ENCODE results near the gene DENND10. TPM values are rescaled to one million over a fixed set of nuclear protein-coding genes. Genes with fewer than 3 reads are reported as not detected.
"Not testable (repeated sequence)": the region's sequence is repeated elsewhere in the genome, so short reads cannot be mapped to it uniquely, and the experiment has no call there.

The DENND10 gene
- polyA plus RNA-seq, 4 donors: 54.0 to 61.7 (median 56.5) TPM

- no peak for DNase-seq (ENCODE audit: low read depth in 4 of 4, low spot score in 3 of 4)
Observed at GRCh38 chr10:119129721-119130120, 25.8 kb downstream of the DENND10 start.

GRCh38 chr10:119131512-119132240 is 27.8 kb downstream of the DENND10 start:
- no peak for DNase-seq (ENCODE audit: low read depth in 4 of 4, low spot score in 3 of 4)

DNA sequence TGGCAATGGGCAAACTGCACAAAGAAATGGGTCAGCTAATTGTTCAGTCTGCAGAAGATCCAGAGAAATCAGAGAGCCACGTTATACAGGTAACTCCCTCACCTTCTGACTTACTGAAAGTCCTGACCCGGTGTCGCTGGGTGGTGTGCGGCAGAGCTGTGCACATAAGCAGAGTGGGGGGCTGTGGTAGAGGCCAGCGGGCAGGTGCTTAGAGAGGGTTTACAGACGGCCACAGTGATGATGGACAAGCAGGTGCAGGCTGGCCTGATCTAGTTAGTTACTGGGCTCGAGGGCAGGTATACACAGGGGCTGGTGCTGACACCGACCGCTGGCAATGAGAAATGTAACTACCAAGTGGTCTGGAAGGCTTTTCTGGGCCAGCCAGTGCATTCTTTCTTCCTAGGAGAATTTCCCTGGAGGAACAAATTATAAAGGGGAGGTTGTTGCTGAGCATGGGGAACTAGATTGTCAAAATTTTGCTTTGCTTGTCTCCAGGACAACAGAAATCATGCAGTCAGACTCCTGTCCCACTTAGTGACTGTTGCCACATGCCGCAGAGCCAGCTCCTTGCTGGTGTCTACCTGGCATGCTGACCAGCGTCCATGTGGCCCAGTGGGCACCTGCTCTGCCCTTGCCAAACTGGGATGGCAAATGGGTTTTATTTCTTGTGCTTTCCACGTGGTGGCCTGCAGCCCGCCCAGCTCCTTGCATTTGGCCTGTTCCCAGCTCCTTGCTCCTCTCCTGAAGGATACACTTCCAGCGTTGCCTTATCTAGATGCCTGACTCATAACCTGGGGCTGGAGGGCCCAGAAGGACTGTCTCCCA is 28.8 kb downstream of the DENND10 start:
- no peak for DNase-seq (ENCODE audit: low read depth in 4 of 4, low spot score in 3 of 4)

- no peak for DNase-seq (ENCODE audit: low read depth in 4 of 4, low spot score in 3 of 4)
Observed at GRCh38 chr10:119133949-119134348, 30.0 kb downstream of the DENND10 start.

DNA sequence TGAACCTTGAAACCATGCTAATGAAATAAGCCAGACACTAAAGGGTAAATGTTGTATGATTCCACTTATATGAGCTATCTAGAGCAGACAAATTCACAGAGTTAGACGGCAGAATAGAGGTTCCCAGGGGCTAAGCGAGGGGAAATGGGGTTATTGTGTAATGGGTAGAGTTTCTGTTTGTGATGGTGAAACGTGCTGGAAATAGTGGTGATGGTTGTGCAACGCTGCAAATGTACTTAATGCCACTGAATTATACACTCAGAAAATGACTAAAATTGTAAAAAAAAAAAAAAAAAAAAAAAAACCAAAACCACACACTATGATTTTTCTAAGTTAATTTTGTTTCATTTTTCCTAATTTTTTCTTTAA is 31.6 kb downstream of the DENND10 start:
- DNase-seq (ENCODE audit: low read depth in 4 of 4, low spot score in 3 of 4): no peak

GRCh38 chr10:119136084-119136483 is 32.2 kb downstream of the DENND10 start:
- no peak for DNase-seq (ENCODE audit: low read depth in 4 of 4, low spot score in 3 of 4)

DNA sequence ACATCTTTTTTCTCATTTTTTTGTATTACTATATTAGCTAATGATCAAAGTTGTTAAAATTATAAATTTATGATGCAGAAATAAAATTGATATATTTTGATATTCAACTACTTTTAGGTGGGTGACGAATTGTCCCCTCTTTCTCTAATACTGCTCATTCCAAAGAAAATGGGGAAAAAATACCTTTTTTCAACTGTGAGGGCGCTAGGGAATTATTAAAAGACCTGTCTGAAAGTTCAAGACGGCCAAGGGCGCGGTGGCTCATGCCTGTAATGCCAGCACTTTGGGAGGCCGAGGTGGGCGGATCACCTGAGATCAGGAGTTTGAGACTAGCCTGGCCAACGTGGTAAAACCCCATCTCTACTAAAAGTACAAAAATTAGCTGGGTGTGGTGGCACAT is 34.0 kb downstream of the DENND10 start:
- DNase-seq (ENCODE audit: low read depth in 4 of 4, low spot score in 3 of 4): not testable (repeated sequence)

DNA sequence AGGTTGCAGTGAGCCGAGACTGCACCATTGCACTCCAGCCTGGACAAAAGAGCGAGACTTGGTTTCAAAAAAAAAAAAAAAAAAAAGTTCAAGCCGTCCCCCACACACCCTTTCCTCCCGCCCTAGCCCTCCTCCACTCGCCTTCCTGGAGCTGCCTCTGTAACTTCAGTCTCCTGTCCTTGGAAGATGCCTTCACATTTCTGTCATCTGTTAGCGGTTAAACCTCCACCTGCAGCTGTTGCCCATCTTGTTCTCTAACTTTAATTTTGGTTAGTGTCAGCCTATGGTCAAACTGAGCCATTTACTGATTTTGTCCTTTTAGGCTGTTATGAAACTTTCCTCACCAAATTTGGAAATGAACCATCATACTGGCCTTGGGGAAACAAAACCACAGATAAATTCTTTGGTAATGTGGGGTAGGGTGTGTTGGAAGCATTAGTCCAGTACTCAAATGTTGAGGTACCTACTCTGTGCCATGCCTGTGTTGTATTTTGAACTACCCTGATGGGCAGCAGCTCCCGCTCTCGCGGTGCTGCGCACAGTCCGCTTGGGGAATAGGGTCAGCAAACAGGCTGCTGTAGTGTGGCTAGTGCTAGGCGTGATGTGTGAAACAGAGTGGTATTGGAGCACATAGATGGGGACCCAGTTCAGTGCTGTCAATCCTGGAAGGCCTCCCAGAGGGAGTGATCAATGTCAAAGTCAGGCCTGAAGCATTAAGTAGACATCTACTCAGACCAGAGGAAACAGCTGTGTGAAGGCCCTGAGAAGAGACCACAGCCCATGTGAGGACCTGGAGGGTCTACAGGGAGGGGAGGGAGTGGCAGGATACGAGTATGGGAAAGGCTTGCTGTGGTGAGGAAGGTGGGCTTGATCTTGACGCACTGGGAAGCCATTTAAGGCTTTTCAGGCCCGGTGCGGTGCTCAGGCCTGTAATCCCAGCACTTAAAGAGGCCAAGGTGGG is 34.7 kb downstream of the DENND10 start:
- no peak for DNase-seq (ENCODE audit: low read depth in 4 of 4, low spot score in 3 of 4)

DNA sequence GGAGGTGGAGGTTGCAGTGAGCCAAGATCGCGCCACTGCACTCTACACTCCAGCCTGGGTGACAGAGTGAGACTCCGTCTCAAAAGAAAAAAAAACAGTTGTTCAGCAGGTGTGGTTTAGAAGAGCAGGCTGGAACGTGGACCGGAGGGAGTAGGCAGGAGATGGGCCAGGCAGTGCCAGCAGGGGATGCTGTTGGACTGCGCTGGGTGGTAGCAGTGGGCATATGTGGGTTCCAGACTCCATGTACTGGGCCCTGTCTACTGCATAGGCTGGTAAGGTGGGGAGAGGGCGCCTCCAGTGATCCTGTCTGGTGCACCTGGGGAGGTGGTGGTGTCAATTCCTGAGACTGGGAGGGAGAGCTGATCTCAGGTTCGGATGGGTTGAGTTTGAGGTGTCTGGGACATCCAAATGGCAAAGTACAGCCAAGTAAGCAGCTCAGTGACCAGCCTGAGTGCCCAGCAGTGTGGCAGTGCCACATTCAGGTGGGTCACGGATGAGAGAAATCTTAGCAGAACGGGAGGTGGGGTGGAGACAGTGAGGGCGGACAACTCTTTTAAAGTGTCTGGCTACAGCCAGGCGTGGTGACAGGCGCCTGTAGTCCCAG is 35.7 kb downstream of the DENND10 start:
- no peak for DNase-seq (ENCODE audit: low read depth in 4 of 4, low spot score in 3 of 4)

- DNase-seq (ENCODE audit: low read depth in 4 of 4, low spot score in 3 of 4): no peak
Observed at GRCh38 chr10:119140603-119141245, 36.8 kb downstream of the DENND10 start.

DNA sequence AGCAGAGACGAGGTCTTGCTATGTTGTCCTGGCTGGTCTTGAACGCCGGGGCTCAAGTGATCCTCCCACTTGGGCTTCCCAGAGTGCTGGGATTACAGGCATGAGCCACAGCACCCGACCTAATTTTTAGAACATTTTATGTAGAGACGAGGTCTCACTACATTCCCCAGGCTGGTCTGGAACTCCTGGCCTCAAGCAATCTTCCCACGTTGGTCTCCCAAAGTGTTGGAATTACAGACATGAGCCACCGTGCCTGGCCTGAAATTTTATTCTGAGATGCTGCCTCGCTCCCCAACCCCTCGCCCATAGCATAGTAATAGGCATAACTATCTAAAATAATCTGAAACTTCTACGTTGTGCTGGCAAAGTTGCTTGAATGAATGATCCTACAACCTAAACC is 39.7 kb downstream of the DENND10 start:
- no peak for DNase-seq (ENCODE audit: low read depth in 4 of 4, low spot score in 3 of 4)

DNA sequence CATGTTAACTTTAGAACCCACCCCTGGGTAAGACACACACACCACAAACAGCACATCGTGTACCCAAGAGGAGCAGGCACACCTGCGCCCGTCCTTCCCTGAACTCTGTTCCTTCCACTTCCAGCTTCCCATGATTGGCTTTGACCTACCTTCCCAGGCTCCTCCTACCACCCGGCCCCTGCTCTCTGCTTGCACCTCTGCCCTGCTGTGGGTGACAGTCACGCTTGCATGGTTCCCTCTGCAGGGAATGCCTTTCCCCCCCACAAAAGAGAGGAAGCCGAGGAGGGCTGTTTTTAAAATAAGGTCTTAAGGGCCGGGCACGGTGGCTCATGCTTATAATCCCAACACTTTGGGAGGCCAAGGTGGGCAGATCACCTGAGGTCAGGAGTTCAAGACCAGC is 45.2 kb downstream of the DENND10 start:
- DNase-seq (ENCODE audit: low read depth in 4 of 4, low spot score in 3 of 4): no peak

GRCh38 chr10:119149729-119150128 is 45.8 kb downstream of the DENND10 start:
- DNase-seq (ENCODE audit: low read depth in 4 of 4, low spot score in 3 of 4): no peak

GRCh38 chr10:119151601-119152000 is 47.7 kb downstream of the DENND10 start:
- DNase-seq (ENCODE audit: low read depth in 4 of 4, low spot score in 3 of 4): not testable (repeated sequence)

DNA sequence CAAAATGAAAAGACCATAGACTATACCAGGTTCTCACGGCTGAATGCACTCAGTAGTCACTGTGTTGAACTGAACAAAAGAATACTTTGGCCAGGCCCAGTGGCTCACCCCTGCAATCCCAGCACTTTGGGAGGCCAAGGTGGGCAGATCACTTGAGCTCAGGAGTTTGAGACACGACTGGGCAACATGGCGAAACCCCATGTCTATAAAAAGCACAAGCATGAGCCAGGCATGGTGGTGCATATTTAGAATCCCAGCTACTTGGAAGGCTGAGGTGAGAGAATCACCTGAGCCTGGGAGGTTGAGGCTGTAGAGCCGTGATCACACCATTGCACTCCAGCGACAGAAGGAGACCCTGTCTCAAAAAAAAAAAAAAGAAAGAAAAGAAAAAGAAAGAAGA is 49.1 kb downstream of the DENND10 start:
- no peak for DNase-seq (ENCODE audit: low read depth in 4 of 4, low spot score in 3 of 4)

GRCh38 chr10:119153661-119154060 is 49.7 kb downstream of the DENND10 start:
- DNase-seq (ENCODE audit: low read depth in 4 of 4, low spot score in 3 of 4): no peak

GRCh38 chr10:119159332-119159731 is 55.4 kb downstream of the DENND10 start:
- no peak for DNase-seq (ENCODE audit: low read depth in 4 of 4, low spot score in 3 of 4)

- no peak for DNase-seq (ENCODE audit: low read depth in 4 of 4, low spot score in 3 of 4)
Observed at GRCh38 chr10:119161680-119162451, 58.0 kb downstream of the DENND10 start.

DNA sequence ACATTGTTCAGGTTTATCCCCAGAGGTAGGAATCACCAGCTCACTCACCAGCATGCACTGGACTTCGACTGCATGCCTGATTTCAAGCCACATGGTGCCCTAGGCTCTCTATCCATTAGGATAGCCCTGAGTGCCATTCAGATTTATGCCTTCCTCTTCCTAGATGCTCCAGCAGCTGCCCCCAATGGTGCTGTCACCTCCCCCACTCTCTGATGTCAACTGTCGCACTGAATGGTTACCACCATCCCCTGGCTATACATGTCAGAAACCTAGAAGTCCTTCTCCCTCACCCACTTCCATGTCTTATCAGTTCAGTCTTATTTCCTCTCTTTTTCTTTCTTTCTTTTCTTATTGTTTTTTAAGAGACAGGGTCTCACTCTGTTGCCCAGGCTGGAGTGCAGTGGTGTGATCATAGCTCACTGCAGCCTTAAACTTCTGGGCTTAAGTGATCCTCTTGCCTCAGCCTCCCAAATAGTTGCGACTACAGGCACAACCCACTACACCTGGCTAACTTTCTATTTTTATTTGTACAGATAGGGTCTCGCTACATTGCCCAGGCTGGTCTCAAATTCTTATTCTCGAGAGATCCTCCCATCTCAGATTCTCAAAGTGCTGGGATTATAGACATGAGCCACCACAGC is 58.7 kb downstream of the DENND10 start:
- DNase-seq (ENCODE audit: low read depth in 4 of 4, low spot score in 3 of 4): no peak
